ENCODE measurements around the gene CCDC157.
A peak's percentile ranks its signal among the peaks of the same experiment; 100 is the strongest.

The CCDC157 gene

DNA sequence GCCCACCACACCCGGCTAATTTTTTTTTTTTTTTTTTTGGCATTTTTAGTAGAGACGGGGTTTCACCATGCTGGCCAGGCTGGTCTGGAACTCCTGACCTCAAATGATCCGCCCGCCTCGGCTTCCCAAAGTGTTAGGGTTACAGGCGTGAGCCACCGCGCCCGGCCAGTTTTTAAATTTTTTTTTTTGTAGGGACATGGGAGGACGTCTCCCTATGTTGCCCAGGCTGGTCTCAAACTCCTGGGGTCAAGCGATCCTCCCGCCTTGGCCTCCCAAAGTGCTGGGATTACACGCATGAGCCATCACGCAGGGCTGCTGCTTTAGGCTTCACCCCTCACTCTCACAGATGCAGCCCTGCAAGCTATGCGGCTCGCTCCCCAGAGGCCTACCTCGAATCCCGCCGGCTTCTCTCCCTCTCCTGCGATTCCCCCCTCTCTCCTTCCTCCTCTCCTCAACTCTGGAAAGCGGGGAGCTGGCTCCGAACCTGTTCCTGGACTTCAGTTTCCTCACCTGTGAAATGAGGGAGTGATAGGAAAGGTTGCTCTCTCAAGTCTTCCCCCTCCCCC lies 926 bp downstream of the CCDC157 start:
- no peak for DNase-seq

DNA sequence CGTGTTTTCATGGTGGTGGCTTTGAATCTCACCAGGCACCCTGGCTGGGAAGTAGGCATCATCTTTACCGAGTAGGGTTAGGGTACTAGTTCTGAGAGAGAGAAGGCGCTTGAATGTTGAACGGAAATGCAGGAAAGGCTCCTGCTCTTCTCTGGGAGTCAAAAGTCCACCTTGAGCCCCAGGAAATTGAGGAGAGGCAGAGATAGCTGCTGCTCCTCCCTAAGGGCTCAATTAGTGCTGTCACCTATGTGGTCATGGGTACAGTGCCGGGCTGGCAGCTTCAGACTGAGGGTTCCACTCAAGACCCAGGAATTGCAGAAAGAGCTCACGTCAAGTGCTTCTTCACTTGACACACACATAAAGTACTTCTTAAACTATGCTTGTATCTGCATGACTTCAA lies 1.7 kb downstream of the CCDC157 start:
- DNase-seq: no peak

DNA sequence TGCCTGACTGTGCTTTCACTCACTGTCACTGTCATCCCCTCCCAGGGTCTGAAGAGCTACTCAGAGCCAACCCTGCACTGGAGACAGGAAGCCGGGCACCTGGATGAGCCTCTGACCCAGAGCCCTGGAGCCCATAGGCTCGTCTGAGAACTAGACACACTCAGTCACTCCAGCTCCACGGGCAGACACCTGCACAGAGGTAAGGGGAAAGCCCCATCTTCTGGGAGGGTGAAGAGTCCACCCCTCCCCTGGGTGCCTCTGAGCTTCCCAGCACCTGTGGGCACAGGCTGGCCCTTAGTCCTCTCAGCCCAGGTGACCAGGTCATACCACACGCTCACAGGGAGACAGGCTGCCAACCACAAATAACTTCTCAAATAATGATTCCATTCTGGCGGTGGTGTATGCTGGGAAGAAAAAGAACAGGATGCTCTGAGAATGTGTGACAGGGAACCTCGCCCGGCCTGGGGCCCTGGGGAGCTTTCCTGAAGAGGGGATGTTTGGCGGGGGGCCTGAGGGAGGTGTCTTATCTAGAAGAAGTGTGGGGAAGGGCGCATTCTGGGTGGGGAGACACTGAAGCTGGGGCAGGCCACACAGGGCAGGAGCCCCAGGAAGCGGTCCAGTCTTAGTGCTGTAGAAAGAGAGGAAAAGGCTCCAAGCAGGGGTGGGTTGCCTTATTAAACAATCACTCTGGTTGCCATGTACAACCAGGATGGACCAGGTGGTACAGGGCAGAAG lies 5.3 kb downstream of the CCDC157 start:
- DNase-seq: no peak

DNA sequence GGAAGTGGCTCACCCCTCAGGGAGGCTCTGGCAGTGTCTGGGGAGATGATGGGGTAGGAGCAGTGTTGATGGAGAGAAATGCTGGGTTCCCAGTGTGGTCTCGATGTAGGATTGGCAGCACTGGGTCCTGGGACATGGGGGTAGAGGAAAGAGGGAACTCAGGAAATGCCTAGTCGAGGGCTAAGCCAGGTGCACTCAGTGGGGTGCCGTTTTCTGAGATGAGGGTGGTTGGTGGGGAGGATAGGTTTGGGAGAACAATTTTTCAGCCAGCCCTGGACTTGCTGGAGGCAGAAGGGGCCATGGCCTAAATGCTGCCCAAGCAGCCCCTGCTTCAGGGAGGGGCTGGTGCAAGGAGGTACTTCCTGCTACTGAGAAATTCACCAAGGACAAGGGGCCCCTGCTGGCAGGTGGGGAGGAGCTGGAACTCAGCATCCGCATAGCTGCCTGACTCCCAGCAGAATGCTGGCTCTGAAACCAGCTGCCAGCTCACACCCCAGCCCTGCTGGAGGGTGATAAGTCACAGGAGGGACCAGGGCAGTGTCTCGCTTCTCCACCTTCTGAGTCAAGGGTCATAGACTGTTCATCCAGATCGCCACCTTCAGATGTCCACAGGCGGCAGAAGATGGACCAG lies 6.0 kb downstream of the CCDC157 start:
- DNase-seq: no peak

DNA sequence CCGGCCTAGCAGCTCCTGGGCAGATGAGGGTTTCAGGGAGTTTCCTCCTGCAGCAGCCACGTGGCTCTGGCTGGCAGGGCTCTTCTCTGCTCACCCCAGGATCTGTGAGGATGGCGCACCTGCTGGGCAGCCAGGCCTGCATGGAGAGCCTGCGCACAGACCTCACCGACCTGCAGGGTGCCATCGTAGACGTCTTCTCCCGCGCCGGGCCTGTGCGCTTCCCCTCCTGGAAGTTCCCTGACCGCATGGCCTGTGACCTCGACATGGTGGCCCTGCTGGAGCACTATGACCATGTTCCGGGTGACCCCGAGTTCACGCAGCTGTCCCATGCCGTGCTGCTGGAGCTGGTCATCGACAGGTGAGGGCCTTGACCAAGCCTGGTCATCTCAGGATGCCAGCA lies 9.1 kb downstream of the CCDC157 start:
- DNase-seq: no peak

DNA sequence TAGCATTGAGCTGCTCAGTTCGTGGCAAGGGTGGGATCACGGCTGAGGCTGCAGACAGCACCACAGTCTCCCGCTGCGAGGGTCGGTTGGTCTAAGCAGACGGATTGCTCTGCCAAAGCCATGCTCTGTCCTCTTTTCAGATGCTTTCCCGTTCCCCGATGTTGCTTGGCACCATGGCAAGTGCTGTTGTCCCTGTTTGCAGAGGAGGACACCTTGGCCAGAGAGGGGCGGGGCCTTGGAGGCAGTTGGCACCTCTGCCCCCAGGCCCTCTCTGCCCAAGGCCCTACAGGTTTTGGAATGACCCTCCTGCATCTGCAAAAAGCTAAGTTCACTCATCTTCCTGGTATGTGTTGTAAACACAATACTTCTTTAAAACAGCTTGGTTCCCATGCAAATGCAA lies 11.6 kb downstream of the CCDC157 start:
- no peak for DNase-seq

DNA sequence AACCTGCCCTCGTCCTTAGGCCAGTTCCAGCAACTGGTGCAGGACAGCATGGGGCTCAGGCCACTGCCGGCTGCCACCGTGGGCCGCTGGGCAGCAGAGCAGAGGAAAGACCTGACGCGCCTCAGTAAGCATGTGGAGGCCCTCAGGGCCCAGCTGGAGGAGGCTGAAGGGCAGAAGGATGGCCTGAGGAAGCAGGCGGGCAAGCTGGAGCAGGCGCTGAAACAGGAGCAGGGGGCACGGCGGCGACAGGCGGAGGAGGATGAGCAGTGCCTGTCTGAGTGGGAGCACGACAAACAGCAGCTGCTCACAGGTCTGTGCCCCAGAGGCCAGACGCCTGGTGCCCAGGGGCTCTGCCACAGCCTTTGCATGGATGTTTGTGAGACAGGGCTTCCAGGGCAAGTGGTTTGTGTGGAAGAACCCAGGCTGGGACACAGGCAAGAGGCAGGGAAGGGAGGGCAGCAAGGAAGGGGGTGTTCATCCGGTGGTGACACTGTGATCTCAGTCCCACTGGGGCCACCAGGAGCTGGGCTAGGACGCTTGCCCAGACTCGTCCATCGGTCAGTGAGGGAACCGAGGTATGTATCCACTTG lies 13.9 kb downstream of the CCDC157 start:
- DNase-seq: no peak

DNA sequence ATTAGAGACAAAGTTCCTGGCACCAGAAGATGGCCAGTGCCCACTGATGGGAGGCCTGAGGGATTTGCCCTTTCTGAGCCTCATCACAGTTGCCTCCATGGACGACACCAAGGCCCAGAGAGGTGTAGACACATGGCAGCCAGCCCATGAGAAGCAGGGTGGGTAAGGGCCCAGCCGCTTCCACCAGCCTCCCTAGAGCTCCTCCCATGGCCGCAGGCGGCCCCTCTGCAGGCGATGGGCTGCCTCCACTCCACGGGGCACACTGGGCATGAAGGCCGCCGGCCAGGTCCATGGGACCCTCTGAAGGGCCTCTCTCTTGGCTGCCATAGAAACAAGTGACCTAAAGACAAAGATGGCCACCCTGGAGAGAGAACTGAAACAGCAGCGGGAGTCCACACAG lies 14.5 kb downstream of the CCDC157 start:
- no peak for DNase-seq

DNA sequence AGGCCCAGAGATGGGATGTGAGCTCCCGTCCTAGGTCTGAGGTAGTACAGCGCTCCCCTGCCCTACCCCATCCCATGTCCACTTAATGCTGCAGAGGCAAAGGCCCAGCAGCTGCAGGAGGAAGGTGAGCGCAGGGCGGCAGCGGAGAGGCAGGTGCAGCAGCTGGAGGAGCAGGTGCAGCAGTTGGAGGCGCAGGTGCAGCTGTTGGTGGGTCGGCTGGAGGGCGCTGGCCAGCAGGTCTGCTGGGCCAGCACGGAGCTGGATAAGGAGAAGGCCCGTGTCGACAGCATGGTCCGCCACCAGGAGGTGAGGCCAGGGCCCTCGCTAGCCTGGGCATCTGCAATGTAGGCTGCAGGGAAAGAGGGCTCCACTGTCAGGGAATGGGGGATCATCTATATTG lies 15.2 kb downstream of the CCDC157 start:
- no peak for DNase-seq

DNA sequence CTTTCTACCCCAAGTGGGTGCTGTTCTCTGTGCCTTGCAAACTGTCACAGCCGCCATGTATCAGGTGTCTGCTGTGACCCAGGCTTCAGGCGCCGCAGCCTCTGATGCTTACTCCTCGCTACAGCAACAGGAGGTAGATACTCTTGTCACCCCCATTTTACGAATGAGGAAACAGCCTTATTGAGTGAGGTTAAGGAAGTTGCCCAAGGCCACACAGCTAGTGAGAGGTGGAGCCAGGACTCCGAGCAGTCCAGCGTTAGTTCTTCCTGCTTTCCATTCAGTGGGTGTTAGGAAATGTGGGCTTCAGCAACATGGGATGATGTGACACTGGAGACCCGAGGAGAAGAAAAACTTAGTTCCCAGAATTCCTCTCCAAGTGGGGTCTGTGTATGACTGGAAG lies 16.1 kb downstream of the CCDC157 start:
- no peak for DNase-seq

DNA sequence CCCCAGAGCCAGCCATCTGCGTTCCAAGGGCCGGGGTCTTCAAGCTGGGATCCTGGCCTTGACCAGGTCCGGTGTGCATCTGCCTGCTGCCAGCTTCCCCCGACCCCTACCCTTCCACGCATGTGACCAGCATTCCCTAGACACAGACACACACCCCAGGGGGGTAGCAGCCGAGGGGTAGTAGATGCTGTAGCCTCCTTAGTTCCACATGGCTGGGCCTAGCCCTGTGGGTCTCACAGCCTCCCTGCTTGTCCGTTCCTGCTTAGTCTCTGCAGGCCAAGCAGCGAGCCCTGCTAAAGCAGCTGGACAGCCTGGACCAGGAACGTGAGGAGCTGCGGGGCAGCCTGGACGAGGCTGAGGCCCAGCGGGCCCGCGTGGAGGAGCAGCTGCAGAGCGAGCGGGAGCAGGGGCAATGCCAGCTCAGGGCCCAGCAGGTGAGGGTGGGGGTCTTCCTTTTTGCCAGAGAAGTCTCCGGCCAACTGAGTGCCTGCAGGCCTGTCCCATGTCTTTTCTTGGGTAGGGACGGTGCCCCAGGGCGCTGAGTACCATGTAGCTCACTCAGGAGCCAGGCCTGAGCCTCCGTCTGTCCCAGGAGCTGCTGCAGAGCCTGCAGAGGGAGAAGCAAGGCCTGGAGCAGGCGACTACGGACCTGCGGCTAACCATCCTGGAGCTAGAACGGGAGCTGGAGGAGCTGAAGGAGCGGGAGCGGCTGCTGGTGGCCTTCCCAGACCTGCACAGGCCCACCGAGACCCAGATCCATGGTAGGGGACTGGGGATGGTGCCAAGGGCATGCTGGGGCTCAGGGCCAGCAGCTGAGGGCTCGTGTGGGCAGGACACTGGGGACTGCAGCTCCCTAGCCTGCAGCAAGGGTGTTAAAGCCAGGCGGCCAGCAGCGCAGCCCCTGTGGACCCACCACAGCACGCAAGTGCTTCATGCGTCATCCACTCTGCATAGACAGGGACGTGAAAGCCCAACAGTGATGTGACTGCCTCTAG lies 16.8 kb downstream of the CCDC157 start:
- DNase-seq: no peak

DNA sequence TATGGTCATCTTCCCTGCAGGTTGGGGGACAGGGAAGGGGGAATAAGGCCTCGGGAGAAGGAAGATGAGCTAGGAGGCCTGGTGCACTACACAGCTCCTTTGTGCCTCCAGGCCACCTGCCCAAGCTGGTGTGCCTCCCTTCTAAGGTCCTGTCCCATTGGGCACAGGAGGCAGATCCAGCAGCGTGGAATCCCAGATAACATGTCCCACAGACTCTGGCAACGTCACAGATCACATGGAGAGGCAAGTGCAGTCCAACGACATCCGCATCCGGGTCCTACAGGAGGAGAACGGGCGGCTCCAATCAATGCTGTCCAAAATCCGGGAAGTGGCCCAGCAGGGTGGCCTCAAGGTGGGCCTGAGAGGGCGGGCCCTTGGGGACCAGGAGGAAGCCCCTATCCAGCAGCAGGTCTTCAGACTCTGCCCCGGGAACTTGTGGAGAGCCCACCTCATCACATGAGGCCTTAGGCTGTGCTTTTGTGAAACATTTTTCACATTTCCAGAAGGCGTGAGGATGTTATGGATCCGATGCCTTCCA lies 18.6 kb downstream of the CCDC157 start:
- DNase-seq: no peak

DNA sequence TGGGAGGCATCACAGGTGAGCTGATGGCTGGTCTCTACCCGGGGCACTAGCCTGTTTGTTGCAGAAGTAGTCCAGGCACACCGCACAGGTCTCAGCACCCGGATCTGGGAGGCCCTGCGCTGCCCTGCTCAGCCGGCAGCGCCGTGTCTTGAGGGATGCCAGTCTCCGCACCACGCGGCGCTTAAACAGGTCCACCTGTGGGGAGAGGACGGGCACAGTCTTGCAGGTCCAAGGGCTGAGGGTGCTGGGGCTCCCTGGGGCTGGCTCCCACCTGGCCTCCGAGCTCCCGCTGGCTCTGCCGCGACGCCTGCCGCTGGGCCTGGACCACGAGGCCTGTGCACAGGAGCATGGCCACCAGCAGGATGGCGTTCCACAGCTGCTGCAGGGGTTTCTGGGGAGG lies 23.2 kb downstream of the CCDC157 start:
- no peak for DNase-seq

DNA sequence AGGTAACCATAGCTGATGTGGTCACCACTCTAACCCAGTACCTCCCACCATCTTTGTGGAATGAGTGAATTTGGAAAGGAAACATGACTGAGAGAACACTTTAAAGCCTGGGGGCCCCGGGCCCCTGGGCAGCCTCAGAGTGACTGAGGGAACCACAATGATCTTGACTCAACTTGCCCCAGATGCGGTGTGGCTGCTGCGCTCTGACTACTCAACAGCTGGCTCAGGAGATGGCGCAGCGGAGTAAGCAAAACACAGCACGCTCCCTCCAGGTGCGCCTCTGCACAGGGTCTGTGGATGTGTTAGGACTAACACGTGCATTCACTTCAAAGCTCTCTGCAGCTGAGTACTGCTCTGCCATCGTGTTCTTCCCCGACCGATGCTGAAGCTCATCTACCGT lies 24.5 kb downstream of the CCDC157 start:
- DNase-seq: no peak

DNA sequence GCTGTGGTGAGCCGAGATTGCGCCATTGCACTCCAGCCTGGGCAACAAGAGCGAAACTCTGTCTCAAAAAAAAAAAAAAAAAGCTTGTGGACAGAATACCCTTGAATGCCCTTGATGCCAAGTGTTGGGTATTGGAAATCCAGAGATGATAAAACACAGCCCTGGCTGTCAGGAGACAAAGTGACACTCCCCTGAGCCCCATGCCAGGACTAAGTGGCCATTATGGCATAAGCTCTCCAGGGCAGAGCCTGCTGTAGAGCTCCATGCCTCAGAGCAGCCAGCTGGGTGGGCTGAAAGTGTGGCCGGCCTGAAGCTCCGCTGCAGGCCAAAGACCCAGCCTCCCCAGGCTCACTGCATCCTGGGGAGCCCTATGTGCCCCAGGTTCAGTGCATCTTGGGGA lies 25.5 kb downstream of the CCDC157 start:
- no peak for DNase-seq

DNA sequence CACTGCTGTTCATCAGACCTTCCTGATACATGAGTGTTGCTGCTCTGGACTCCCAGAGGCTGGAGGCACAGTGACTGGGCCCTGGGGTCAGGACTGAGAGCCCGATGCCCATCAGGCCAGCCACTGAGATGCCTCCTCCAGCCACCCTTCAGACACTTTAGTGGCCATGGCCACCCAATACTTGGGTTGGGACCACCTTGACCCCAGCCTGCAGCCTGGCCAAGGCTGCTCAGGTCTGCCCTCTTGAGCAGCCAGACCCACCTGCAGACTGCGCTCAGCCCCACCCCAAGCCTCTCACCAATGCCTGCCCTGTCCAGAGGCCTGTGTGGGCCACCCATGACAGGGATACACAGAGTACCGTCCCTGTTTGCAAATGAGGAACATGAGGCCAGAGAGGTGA lies 26.3 kb downstream of the CCDC157 start:
- DNase-seq: no peak

DNA sequence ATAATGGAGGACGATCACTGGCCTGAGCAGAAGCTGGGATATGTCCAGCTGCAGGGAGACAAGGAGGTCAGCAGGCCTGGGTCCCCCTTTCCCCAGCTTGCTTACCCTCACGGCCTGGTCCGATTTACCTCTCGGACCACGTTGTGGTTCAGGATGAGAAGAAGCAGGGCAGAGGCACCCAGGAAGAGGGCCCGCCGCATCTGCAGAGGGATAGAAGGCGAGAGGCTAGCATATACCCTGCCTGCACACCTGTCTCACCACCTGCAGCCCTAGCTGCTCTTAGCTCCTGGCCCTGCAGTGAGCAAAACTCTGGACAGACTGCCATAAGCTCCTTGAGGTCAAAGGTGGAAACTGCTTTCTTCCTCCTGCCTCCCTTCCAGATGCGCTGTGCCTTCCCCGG lies 29.1 kb downstream of the CCDC157 start:
- no peak for DNase-seq

DNA sequence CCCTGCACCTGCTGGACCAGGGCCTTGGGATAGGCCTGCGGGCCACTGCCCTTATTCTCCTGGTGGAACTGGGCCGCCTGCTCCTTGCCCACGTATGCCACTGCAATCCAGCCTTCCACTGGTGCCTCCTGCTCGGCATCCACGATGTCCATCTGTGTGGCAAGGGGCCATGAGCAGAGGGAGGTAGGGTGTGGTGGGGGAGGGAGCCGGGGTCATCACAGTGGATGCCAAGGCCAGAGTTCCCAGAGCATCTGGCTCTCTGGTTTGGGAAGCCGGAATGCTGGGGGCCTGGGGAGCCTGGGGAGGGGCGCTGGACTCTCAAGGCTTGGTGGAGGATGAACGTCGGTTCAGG lies 29.8 kb downstream of the CCDC157 start:
- no peak for DNase-seq

DNA sequence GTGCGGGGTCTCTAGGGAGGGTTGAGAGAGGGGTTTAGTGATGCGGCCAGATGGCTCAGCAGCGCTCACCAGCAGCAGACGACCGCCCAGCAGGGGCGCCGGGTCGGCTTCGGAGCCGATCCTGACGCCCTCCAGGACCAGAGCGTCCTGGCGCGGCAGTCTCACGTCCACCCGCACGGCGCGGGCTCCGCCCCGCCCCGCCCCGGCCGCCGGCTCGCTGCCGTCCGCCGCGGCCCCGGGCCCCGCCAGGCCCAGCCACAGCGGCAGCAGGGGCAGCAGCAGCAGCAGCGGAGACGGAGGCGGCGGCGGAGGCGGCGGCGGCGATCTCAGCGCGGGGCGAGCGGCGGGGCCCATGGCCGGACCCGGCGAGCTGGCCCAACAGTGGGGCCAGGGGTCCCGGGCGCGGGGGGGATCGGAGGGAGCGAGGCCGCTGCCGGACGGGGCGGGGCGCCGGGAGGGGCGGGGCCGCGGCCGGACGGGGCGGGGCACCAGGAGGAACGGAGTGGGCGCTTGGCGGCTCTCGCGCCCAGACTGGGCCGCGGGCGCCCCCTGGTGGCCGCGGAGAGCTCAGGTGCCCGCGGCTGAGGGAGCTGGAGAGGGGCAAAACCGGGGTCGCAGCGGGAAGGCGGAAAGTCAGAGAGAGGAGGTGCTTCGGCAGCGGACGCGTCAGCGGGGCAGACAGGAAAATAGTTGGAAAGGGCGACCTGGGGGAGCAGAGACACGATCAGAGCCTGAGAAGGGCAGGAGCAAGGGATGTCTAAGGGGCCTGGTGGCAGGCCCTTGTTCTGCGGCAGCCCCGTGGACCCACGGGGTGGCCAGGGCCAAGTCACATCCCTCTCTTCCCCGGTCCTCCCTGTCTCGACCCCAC lies 30.4 kb downstream of the CCDC157 start, which contains the start of gene RNF215:
TSS of gene RNF215 (minus strand) at position 452 of the 868 bp plus-strand sequence. CDS start at position 354, 98 bp downstream.
- DNase-seq: peak; percentile 16

DNA sequence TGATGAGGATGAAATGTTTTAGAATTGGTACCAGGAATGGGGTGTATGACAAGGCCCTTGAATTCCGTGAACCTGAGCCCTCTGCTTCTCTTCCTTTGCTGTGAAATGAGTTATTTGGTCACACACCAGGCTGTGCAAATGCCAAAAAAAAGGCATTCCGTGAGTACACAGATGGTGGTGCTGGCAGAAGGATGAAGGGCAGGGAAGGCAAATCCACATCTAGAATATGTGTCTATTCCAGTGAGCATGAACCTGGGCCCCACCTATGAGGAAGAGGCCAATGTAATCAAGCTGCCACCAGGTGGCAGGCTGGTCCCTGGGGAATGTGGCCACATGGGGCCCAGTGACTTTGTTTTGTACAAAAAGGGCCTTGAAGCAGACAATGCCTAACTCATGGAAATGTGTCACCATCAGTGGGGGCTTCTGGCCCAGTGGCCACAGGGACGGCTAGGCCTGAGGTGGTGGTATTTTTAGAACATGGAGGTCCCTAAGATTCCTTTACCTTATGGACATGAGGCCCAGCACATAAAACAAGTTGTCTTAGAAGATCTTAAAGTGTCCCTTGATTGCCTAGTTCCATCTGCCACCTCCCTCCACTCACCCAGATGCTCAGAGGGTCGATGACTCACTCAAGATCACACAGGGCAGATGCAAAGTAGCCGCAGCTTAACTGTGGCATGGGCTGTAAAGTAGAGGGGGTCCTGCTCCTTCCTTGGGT lies 34.3 kb downstream of the CCDC157 start:
- peak; percentile 9 for DNase-seq

All from NCI-H226 (cell line).